NCI-H748 (cell line): ENCODE measurements around the gene MYDGF.

Source experiments
- DNase-seq: peaks from one replicate; lab custom pipeline; 2025; ENCODE audit not compliant: unreplicated experiment; lab: John Stamatoyannopoulos, UW

The MYDGF gene

DNA sequence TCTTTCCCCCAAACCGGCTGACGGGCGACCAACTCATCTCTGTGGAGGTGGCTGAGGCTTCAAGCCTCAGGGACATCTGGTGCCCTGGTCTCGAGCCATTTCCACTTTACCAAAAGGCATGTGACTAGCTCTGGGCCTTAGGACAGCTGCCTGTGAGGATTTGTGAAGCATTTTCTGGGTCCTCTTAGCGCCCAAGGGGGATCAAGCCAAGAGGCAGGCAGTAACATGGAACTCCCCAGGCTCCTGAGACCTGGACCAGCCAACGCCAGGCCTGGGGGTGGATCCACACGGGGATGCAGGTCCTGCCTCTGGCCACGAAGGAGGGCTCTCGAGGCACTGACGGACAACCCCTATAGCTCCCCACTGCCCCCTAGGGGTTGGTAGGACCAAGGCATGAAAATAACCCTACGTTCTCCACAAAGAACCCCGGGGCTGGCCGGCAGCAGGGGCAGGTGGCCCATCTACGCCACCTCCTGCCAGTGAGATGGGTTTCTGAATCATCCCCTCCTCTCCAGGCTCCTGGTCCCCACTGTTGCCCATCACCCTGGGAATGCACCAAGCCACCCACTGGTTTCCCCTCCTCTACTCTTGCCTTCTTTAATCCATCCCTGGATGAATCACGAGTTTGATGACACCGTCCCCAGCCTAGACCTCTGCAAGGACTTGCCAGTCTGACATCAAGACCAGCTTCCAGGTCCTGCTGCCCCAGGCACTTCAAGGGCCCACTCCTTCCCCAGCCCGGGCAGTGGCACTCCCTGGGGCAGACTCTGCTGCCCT lies 7.0 kb upstream of the MYDGF start:
- peak; percentile 29 for DNase-seq

DNA sequence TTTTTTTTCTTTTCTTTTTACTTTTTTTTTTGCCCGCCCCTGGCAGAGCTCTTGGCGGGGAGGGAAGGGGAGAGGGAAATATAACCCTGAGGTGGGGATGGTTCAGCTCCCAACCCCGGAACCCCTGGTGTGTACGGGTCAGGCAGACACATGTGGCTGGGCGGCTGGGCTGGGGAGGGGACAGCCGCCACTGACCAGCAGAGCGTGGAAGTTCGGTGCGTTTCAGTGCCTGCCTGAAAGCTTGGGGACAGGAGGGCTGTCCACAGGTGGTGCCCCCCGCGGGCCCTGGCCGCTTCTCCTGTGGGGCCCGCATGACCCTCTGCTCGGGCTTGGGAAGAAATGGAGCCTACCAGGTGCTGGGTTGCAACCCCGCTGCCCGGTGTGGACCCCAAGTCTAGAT lies 5.2 kb upstream of the MYDGF start:
- no peak for DNase-seq

DNA sequence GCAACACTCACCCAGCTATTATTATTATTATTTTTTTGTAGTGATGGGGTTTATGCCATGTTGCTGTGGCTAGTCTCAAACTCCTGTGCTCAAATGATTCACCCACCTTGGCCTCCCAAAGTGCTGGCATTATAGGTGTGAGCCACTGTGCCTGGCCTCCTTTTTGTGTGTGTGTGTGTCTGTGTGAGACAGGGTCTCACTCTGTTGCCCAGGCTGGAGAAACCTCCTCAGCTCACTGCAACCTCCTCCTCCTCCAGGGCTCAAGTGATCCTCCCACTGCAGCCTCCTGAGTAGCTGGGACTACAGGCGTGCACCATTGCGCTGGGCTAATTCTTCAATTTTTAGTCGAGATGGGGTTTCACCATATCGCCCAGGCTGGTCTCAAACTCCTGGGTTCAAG lies 3.6 kb upstream of the MYDGF start:
- no peak for DNase-seq

DNA sequence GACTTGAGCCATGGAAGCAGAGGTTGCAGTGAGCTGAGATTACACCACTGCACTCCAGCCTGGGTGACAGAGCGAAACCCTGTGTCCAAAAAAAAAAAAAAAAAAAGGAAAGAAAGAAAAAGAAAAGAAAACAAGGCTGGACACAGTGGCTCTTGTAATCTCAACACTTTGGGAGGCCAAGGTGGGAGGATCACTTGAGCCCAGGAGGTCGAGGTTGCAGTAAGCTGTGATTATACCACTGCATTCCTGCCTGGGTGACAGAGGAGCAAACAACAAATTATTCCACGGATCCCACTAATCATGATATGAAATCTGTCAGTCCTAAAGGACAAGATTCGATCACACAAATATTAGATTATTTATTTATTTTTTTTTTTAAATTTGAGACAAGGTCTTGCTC lies 3.1 kb upstream of the MYDGF start:
- no peak for DNase-seq

DNA sequence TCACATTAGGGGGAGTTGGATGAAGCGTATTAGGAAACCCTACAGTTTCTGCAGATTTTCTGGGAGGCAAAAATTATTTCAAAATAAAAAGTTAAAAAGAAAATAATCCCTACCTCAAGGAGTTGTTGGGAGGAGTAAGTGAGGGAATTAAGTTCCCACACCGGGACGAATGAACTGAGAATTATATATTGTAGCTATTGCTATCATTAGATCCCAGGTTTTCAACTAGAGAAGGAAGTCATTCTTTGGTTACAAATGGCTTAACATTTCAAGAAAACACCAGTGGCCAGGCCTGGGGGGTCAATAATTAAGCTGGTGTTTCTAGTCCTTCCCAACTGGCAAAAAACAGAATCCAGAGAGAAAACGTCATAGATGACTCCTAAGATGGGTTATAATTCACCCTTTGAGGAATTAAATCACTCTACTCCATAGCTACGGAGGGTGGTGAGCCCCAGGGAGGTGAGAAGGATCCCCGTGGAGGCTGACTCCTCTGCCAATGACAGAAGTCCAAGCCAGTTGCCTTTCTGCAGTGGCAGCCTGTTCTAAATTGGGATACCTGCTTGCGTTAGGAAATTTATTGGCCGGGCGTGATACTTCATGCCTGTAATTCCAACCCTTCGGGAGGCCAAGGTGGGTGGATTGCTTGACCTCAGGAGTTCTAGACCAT lies 1.2 kb upstream of the MYDGF start:
- no peak for DNase-seq

DNA sequence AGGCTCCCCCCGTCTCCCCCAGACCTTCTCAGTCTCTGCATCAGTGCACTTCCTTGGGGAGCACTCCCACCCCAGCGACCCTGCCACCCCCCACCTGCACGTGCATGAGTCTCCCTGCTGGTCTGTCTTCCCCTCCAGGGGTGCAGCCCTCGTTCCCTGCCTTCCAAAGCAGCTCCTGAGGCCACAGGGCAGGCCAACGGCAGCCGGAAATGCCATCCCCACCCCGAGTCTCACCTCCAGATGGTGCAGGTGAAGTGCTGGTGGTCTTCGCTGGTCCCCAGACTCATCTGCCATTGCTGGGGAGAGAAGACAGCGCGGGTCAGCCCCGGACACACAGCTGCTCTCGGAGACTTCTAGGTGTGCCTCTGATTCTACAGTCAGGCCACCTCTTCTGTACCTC lies 5.5 kb downstream of the MYDGF start:
- DNase-seq, result no peak

DNA sequence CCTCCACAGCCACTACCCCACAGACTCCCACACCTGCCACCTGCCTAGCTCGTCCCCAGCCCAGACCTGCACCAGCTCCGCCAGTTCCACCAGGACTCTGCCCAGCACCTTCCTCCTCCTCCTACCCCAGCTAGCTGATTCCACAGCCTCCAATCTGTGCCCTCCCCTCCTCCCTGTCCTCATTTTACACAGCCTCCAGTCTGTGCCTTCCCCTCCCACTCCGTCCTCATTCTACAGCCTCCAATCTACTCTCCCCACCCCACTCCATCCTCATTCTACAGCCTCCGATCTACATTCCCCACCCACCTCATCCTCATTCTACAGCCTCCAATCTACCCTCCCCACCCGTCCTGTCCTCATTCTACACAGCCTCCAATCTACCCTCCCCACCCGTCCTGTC lies 7.3 kb downstream of the MYDGF start:
- DNase-seq, result no peak

DNA sequence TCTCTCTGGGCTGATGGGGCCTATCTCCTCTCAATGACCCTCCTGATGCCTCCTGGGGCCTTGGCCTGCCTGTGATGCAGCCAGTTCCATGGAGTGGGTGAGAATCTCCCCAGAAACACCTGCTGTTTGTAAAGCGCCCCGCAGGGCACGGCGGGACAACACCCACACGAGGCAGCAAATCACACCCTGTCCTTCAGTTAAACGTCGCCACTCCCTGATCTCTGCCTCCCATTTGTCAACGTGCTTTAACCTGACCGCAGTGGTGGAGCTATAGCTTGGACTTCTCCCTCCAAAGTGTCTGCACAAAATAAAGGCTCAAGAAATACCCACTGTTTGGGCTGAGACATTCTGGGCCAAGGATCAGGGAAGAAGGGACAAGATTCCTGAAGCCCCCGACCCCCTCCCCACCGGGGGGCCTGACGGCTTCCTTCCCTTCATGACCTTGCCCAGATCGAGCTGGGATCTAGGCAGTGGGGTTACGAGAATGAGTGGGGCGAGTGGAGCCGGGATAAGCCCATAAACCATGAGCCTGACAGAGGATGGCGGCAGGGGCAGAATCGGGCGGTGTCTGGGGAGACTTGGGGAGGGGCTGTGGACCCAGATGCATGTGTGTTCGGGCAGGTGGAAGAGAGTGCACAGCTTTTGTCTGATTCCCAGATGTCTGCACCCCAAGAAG lies 8.0 kb downstream of the MYDGF start:
- DNase-seq, result no peak

DNA sequence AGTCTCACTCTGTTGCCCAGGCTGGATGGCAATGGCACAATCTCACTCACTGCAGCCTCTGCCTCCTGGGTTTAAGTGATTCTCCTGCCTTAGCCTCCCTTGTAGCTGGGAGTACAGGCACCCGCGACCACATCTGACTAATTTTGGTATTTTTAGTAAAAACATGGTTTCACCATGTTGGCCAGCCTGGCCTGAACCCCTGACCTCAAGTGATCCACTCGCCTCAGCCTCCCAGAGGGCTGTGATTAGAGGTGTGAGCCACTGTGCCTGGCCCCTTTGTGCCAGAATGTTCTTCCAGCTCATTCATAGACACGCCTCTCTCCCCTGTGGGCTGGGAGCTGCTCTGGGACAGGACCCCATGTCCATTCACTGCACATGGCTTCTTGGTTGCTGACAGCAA lies 9.1 kb downstream of the MYDGF start:
- DNase-seq, result no peak

DNA sequence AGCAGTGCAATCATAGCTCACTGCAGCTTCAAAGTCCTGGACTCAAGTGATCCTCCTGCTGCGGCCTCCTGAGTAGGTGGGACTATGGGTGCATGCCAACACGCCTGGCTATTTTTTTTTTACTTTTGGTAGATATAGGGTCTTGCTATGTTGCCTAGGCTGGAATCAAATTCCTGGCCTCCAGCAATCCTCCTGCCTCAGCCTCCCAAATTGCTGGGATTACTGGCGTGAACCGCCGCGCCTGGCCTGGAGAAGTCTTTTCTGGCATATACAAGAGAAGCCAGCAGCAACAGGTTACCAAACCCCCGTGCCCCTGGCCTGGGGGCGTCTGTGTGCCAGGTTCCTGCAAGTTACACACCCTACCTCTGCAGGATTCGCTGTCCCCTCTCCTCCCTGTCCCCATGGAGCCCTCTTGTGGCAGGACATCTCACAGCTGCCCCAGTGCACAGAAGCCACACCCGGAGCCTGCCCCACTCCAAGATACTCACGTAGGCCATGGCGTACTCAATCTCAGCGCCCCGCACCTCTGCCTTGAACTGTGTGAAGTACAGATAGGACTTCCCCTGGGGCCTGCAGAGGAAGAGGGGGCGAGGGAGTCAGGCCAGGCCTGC lies 9.9 kb downstream of the MYDGF start:
- no peak for DNase-seq

DNA sequence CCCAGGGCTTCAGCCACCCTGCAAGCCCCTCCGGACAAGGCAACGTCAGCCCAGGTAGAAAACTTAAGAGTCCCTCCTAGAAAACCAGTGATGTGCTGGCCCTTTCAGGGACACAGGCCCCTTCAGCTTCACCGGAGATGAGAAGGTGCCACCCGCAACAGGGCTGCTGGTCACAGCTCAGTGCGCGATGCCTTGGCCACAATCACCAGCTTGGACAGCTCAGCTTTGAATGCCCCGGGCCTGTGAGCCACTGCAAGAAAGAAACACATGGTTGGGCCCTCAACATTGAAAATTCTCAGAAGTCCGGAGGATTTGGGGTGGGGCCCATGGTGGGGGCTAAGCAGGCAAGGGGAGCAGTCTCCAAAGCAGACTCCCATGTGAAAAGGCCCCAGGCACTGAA lies 12.3 kb downstream of the MYDGF start:
- no peak for DNase-seq

DNA sequence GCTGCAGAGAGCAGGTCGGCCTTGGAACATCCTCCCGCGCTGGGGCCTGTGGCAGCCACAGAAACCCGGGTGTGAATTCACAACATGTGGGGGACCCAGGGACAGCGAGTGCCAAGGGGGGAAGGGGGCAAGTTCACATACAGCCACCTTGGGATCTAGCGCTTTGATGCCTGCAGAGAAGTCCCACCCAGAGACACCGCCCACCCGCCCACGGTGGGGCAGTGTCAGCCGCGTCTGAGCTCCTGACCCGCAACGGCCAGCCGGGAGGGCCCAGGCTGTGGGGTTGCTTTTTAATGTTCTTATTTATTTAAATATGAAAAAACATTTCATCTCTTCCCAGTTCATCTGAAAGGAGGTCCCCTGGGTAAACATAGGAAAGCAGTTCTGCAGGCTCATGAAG lies 12.9 kb downstream of the MYDGF start:
- DNase-seq, result no peak

DNA sequence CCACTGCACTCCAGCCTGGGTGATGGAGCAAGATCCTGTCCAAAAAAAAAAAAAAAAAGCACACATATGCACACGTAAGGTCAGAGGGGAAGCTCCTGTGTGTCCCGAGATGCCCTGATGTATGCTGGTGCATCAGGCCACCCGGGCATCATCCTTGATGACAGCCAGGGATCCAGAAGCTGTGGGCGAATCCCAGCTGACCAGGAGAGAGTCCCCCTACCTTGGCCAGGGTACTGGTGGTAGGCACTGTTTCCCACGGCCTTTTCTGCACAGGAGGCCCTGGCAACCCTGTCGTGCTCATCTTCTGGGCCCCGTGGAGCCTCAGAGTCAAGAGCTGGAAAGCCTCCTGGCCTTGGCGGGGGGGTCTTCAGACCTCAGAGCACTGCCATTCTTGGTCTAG lies 14.0 kb downstream of the MYDGF start:
- DNase-seq, result no peak

DNA sequence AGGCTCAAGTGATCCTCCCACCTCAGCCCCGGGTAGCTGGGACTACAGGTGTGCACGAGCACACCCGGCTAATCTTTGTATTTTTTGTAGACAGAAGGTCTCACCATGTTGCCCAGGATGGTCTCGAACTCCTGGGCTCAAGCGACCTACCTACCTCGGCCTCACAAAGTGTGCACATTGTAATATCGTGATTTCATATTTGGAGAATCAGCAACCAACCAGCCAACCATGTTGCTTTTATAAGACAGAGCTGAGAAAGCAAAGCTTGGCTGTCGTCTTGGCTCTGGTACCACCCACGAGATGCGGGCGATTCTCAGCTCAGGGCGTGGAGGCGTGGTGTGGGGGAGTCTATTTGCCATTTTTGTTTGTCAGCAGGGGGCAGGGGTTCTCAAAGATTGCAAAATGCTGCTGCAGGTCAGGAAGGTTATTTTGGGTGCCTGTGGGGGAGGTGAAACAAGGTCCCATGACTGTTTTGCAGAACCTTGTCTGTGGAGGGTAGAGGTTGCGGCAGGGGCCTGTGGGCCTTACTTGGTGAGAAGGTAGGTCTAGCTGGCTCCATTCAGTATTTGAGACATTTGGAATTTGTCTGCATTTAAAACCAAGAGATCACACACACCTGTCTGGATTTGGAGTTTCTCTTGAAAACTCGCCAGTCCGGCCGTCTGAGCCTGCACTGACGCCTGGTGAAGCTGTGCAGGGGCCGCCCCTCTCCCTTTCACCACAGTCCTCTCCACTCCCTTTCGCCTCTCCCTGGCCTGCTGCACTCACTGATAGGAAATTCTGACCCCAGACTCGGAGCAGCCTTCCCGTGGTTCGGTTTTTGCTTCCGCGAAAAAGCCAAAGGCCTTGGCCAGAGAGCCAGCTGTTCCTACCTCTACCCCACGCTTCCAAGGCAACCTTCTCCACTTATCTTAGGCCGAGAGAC lies 15.4 kb downstream of the MYDGF start:
- no peak for DNase-seq

DNA sequence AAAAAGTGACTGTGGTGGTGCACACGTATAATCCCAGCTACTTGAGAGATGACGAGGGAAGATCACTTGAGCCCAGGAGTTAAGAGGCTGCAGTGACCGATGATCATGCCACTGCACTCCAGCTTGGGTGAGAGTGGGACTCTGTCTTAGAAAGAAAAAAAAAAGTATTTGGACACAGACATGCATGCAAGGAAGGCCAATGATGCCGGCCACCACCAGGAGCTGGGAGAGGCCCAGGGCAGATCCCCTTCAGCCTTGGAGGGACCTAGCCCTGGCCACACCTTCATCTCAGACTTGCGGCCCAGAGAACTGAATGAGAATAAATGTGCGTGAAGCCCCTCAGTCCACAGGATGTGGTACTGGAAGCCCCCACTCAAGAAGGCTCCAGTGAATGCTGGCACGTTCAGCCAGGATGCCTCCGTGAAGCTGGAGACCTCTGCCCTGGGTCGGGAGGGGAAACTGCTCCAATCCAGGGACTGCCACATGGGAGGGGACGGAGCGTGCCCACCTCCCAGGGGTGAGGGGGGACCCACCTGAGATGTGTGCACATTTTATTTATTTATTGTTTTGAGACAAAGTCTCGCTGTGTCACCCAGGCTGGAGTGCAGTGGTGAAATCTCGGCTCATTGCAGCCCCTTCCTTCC lies 16.2 kb downstream of the MYDGF start:
- DNase-seq, result no peak

DNA sequence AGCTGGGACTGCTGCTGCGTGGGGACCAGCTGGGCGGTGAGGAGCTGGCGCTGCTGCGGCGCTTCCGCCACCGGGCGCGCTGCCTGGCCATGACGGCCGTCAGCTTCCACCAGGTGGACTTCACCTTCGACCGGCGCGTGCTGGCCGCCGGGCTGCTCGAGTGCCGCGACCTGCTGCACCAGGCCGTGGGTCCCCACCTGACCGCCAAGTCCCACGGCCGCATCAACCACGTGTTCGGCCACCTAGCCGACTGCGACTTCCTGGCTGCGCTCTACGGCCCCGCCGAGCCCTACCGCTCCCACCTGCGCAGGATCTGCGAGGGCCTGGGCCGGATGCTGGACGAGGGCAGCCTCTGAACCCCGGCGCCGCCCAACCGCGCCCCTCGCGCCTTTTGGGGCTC lies 18.1 kb downstream of the MYDGF start:
- DNase-seq, result no peak

DNA sequence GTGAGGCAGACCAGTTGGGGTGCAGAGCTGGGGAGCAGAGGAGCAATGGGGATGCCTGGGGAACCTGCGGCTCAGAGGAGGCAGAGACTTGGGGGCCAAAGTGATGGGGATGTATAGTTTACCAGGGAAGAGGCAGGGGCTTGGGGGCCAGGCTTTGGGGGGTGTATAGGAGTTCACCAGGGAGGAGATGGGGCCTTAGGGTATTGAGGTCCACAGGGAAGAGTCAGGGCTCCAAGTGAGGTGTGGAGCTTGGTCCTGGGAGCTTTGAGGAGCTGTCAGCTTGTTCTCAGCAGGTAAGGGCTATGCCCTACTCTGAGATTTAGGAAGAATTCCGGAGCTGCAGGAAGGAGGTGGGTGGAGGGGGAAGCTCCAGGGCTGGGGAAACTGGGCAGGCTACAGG lies 20.0 kb downstream of the MYDGF start:
- no peak for DNase-seq

DNA sequence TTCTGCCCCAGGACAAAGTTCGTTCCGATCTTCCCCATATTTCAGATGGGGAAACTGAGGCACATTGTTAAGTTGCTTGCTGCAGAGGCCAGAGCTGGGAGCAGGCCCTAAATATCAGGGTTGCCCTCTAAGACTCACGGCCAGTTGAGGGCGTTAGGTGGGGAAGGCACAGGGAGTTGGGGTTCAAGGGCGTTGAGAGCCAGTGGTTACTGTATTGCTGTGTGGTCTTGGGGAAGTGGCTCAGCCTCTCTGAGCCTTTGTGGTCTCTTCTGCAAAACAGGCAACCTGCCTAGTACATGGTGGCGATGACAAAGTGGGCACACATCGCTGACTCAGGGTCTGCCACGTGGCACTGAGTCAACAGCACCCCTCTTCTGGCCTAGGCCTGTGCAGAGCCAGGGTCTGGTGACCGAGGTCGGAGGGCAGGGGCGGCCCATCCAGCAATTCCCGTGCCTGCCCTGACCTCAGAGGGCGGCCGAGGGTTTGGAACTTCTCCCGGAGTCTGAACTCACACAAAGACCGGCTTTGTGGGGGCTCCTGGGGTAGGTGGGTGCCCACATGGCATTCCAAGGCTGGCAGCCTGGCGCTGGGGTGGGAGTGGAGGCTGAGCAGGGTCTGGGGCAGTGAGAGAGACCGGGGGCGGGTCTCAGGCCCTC lies 20.6 kb downstream of the MYDGF start:
- no peak for DNase-seq

DNA sequence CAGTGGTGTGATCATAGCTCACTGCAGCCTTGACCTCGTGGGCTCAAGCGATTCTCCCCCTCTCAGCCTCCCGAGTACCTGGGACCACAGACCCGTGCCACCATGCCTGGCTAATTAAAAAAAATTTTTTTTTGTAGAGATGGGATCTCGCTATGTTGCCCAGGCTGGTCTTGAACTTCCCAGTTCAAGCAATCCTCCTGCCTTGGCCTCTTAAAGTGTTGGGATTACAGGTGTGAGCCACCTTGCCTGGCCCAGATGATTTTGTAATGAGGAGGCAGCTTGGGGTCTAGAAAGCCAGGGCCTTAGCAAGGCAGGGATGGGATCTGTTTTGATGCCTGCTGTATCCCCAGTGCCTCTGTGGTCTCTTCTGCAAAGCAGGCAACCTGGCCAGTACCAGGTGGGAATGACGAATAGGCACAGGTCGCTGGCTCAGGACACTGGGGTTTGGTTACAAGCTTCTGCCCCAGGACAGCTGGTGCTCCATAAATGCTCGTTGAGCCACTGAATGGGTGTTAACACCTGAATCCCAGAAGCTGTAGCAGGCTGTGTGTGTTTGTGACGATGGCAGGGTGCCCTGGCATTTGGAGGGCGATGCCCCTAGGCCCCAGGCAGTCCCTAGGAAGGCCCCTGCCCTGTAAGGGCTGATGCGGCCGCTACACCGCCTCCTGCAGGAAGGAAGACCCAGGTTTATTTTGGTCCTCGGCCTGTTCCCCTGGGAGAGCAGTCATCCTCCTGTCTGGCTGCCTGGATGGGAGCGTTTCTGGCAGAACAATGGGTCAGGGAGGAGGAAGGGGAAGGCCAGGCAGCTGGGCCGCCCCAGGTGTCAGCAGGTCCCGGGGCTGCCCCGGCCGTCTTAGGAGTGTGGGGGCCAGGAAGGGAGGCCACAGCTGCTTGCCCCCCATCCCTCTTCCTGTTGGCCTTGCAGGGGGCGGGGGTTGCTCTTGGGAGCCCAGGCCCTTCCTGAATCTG lies 22.2 kb downstream of the MYDGF start:
- DNase-seq, result no peak
